Epidermal melanocyte (primary cell): ENCODE measurements around the gene RPE.

Experiments
- DNase-seq: peaks from one replicate; pipeline ENCODE4 v3.0.0; 2011; ENCODE audit warnings: low spot score; ENCODE audit not compliant: insufficient read length

RPE gene

GRCh38 chr2:210000464-210001324 is 1.7 kb upstream of the RPE start:
- no peak for DNase-seq

GRCh38 chr2:210003359-210003758 is 921 bp downstream of the RPE start:
- DNase-seq: no peak

DNA sequence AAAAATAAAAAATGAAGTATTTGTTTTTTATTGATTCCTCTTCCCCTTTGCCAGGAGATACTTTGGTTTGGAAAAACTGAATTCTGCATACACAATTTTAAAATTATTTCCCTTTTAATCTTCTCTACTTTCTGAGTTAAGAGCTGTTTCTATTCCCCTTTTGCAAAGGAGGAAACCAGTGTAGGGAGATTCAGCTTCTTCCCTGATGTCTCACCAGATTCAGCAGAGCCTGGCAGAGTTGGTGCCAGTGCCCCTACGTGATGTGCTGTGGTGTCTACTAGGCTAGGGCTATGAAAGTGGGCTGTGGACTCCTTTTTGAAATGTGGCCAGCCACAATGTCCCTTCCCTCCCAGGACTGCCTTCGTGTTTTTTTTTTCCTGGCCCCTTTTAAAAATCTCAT is 2.4 kb downstream of the RPE start:
- DNase-seq: no peak

DNA sequence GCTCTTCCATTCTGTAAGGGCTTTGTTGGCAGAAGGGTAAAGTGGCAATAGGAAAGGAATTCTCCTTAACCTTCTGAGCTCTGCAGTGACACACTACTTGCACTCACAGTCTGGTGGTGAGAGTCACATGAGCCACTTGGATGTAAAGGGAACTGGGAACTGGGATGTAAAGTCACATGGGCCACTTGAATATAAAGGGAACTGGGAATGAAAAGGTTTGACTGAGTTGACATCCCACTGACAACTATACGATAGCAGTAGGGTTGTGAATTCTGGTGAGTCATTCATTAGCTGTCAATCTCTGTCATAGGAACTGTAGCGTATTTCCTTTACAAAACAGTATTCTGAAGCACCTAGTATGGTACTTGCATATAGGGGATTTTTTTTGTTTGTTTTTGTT is 5.5 kb downstream of the RPE start:
- no peak for DNase-seq

DNA sequence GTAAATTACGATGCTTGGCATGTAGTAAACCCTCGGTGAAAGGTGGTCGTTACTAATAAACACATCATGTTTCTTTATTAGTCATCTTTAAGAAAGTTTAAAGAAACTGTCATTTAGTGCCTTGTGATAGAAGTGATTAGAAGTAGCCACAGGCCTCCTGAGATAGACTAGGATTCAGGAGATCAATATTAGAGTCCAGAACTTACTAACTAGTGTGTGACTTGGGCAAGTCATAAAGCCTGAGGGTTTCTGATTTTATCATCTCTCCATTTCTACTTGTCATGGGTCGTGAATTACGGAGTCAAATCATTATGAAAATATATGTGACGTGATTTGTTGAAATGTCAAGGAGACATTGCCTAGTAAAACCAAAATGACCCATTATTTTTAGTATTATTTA is 6.7 kb downstream of the RPE start:
- no peak for DNase-seq

DNA sequence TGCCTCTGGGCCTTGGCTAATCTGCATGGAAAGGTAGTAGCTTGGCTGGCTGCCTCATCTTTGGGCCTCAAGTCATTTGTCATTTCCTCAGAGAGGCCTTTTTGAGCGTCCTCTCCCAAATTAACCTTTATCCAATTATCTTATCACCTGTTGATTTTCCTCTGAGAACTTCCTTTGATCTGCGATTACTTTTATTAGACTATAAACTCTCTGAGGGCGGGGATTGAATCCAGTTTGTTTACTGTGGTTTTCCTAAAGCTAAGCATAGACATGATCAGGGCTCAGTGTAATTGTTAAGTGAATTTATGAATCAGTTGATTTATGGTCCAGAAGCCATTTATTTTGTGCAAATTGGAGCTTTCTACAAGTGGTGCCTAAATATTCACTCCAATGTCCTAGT is 7.5 kb downstream of the RPE start:
- DNase-seq: no peak

DNA sequence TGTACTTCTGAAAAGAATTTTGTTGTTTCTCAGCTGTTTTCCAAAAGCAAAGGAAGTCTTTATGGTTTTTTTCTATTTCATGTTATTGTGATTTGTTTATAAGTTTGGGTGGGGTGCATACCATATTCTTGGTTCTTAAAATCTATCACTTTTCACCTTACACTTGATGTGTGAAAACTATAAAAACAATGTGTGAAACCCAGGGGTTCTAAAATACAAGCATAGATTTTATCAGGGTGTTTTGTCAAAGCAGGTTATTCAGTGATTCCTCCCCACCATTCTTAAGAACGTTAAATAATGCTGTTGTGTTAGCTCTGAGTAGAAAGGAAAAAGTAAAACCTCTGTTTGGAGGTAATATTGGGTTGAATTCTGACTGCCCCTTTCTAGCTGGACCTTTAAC is 17.7 kb downstream of the RPE start:
- no peak for DNase-seq

DNA sequence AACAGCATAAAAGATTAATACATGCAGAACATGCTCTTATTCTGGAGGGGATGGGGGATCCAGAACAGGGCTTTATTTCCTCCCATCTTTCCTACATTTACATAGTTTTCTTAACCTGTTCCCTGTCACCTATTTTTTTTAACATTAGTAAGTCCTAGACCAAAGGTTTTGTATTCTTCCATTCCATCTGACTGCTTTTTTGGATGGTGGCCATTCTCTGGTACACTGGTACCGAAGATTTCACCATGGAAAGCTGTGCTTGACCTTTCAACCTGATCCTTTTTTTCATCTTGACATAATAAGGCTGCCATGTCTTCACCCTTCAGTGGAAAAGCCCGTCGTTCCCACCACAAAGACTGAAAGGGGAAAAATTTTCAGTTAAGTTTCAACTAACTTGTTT is 20.4 kb downstream of the RPE start:
- DNase-seq: no peak

DNA sequence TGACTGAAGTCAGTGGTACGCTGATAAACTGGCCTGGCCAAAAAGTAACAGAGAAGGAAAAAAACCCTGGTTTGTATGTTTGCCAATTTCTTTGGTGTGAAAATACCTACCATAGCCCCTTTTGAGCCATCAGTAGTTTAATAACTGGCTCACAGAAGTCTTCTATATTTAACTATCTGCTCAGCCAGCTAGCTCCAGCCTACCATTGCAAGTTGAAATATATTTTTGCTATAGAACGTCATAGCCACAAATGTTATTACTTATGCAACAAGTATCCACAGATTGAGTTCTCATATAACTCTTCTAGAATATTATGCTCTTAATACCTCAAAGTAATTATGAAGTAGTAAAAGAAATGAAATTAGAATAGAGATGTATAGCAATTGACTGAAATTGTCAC is 25.2 kb downstream of the RPE start:
- no peak for DNase-seq

GRCh38 chr2:210028178-210028577 is 25.7 kb downstream of the RPE start:
- DNase-seq: no peak

DNA sequence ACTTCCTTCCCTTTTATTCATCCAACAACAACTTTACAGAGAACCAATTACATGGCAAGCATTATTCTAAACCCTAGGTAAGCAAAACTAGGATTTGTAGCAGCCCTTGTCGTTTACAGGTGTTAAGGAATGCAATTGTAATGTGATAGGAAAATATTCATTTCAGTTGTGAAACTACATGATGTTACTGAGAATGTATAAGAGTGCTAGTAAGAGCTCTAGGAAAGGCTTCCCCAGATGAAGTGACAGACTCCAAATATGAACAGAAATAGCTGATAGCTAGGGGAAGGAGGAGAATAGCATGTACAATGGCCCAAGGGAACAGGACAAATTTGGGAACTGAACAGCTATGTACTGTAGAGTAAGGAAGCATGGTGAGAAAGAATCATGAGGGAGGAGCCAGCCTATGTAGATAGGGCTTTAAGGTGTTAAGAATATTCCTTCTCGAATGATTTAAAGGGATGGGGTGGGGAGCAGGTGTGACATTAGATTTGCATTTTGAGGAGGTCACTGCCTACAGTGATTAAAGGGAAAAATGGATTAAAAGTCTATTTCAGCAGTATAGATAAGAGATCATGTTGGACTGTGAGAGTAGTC is 31.7 kb downstream of the RPE start:
- no peak for DNase-seq

- no peak for DNase-seq
Measured at GRCh38 chr2:210035679-210036078, 33.2 kb downstream of the RPE start.

DNA sequence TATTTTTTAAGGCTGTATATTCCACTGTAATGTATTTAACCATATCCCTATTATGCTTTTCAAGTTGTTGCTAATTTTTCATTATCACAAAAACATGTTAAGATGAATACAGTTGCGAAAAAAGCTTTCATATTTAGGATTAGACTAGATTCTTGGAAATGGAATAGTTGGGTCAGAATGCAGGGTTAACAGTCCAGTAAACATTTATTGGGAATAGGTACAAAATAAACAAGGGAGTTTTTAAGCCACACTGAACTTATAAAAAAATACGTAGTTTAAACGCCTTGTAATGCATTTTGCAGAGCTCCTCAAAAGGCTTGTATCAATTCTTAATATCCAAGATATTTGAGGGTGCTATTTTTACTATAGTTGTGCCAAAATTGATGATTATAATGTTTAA is 35.6 kb downstream of the RPE start:
- DNase-seq: no peak

DNA sequence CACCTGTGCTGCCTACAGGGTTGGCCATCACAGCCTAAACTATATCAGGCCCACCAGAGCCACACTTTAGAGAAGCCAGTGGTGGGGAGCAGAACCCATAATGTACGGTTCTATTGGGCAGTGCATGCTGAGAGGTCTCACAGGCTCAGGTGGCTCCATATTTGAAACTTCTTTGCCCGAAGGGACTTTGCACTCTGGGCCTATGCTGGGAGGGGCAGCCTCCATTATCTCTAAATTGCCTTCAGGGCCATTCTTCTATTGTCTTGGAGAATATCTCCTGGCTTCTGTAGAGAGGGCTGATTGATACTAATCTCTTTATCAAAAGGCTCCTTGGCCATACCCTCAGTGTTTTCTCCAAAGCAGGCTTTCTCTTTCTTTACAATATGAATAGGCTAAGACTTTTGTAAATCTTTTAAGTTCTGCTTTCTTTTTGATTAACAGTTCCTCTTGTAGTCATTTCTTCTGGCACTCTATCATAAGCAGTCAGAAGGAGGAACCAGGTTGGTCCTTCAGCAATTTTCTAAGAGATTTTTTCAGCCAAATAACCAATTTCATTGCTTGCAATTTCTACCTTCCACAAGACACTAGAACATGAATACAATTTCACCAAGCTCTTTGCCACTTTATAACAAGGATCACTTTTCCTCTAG is 44.5 kb downstream of the RPE start:
- no peak for DNase-seq

DNA sequence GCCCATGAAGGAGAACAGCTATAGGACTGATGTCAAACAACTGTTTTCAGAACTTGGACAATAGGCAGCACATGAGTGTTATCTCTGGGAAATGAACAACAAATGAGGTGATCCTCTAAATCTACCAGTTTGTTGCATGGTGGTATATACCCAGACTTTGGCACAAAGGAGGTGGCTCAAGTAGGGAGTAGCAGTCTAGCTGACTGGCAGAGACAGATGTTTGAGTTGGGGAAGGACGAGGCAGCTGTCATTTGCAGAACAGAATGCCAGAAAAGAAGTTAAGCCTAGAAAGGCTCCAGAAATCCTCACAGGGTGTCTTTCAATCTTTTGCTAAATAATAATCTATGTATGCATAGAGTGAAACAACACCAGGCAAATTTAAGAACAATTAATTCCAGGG is 47.4 kb downstream of the RPE start:
- DNase-seq: no peak

- no peak for DNase-seq
Measured at GRCh38 chr2:210050885-210051284, 48.4 kb downstream of the RPE start.

GRCh38 chr2:210054696-210055095 is 52.3 kb downstream of the RPE start:
- DNase-seq: no peak

- no peak for DNase-seq
Measured at GRCh38 chr2:210055825-210056224, 53.4 kb downstream of the RPE start.

GRCh38 chr2:210063306-210063705 is 60.9 kb downstream of the RPE start:
- no peak for DNase-seq
